Measurements from ENCODE around the gene NDUFB11.

NDUFB11 gene

DNA sequence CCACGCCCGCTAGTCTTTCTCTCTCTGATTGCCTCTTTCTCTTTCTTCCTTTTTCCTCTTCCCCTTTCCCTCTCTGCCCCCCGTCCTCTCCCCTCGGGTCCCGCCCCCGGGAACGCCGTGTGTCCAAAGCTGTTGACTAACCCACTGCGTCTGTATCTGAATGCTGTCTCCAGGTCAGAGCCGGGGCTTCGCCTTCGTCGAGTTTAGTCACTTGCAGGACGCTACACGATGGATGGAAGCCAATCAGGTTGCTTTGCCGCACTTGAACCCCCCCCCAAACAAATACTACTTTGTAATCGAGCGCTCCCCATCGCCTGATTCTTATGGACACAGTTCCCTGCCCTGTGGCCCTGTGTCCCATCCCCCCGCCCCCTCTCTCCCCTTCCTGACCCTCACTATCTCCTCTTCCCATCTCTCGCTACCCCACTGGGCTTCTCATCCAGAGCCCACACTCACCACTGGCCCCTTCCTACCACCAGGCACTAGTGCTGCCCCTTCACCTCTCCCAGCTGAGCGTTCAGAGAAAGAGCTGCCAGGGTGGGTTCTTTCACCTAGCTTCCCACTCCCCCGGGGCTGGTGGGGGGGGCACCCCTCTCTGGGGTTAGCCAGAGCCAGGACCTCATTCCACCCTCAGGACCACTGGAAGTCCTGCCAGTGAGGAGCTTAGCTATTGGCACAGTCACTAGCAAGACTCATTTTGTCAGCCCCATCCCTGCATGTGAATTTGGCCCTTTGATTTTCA, 30.5 kb upstream of the NDUFB11 start:
- no peak for DNase-seq (ENCODE audit: low read depth)

DNA sequence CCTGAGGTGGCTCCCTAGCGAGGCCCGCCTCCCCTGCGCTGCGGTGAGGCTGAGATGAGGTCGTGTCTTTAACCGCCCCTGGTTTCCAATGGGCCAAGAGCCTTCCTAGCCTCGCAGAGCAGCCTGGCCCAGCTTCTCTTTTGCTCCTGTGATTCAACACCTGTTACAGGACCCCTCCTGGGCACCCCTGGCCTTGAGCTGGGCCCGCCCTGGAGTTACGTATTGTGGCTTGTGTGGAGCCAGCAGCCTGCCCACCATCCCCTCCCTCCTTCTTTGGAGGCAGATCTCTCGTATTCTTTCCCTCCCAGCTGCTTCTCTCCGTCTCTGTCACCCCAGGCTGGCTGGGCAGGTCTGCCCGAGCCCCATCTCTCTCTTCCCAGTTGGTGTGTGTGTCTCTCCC, 29.9 kb upstream of the NDUFB11 start:
- DNase-seq (ENCODE audit: low read depth) = no peak

DNA sequence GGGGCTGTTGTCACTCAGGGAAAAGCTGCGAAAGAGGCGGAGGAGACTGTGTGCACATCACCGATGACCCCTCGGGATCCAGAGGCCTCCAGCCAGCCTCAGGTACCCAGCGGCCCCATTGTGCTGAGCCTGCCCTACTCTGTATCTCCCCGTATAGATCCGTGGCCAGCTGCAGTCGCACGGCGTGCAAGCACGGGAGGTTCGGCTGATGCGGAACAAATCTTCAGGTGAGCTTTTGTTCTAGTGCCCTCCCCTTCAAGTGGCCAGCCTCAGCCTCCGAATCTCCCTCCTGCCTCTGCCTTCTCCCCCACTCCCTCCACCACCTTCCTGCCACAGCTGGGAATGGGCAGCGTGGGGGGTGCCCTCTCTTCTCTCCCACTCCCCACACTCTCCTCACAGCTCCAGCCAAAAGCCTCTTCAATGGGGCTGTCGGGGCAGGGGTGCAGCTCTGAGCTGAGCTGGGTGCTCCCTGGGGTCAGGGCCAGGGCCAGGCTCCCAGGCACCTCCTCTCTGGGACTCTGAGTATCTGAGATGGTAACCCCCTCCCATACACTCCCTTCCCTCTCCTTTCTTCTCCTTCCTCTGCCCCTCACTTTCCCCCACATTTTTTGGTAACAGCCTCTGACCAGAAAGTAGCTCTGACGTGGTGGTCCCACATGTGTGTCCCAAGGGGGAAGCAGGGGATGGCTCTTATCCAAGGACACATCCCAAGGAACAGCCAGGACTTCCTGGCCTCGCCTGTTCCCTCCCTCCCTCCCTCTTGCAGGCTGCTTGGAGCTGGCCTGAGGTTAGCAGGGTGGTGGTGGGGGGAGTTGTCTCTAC, 28.7 kb upstream of the NDUFB11 start:
- no peak for DNase-seq (ENCODE audit: low read depth)

DNA sequence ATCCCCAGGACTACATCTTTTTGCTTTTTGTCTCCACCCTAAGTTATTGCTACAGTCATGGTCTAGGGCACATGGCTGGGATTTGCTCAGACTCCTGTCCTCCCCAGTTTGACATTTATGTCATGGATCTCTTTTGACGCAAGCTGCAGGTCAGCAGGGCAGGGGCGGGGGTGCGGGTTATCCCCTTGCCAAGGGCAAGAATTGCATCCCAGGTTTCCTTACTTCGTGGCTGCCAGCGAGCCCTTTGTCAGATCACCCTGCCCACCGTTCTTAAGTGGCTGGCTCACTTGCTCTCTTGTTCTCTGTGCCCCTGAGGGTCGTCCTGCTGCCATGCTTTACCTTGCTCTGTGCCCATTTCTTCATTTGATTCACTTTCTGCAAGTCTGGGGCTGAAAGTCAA, 28.0 kb upstream of the NDUFB11 start:
- DNase-seq (ENCODE audit: low read depth) = no peak

DNA sequence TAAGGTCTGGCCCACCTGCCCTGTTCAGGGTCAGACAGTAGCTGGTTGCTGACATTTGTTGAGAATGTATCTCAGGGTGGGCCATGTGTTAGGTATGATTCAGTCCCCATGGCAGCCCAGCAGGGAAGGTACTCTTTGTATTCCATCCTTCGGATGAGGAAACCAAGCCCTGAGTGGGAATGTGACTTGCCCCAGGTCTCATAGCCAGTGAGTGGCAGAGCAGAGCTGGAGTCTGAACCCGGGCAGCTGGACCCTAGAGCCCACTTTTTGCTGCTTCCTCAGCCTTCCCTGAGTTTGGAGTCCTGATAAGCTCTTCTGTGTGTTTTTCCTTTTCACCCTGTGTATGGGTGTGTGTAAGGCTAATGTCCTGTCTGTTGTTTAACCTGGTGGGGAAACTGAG, 27.5 kb upstream of the NDUFB11 start:
- DNase-seq (ENCODE audit: low read depth) = no peak

DNA sequence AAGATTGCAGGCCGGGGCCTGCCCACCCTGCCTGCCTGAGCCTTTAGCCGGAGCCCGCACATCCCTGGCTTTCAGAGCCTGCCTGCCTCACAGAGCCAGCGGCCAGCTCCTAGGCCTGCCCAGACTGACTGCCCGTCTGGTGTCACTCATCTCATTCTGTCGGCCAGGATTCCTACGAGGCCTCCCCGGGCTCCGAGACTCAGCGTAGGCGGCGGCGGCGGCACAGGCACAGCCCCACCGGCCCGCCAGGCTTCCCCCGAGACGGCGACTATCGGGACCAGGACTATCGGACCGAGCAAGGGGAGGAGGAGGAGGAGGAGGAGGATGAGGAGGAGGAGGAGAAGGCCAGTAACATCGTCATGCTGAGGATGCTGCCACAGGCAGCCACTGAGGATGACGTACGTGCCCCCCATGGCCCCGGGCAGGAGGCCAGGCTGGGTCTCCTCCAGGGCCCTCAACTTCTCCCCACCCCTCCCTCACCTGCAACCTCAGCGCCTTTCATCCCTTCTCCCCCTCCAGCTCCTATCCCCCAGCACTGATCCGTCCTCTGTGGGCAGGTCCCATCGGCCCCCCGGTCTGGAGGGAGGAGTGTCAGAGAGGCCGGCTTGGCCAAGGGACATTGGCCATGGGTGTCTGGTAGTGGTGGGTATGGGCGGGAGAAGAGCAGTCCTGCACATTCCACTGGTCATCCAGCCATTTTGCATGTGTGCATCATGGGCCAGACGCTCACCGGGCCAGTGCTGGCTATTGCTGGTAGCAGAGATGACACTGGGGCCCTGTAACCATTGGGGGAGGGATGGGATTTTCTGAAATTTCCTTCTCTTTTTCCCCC, 26.6 kb upstream of the NDUFB11 start:
- DNase-seq (ENCODE audit: low read depth) = no peak

DNA sequence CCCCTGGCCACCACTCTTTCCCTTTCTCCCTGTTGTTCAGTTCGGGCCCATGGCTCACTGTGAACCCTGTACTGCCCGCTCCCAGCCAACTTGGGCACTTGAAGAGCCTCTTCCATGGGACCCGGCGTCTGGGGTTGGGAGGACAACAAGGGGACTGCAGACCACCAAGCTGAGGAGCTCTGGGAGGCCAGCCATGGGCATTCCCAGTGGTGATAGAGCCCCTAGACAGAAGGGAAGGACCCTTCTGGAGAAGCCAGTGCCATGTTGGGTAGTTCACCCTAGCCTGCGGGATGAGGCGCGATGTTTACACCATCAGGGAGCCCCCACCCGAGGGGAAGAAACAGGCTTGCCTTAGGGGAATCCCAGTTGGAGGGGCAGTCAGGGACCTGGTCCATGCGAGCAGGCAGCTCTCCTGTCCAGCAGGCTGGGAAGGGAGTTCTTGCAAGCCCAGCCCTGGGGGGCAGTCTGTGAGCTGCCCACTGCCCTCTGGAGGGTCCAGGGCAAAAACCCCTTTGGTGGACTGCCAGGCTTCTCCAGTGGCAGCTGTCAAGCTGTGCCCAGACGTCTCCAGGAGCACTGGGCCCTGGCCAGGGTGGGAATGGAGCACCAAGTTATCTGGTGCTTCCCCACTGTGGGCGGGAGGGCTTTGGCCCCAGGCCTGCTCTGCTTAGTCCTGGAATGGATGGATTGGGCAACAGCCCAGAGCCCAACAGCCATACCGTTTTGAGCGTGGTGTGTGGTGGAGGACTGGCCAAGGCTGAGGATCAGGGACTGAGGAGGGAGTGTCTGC, 25.4 kb upstream of the NDUFB11 start:
- no peak for DNase-seq (ENCODE audit: low read depth)

DNA sequence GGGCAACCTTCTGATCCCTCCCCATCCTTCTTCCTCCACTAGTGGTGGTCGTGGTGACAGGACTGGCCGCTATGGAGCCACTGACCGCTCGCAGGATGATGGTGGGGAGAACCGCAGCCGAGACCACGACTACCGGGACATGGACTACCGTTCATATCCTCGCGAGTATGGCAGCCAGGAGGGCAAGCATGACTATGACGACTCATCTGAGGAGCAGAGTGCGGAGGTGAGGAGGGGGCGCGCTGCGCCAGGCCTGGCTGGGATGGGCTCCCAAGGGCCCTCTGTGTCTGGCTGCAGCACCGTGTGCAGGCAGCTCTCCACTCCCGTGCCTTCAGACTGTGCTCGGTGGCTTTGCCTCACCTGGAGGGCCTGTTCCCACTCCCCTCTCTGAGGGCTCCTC, 24.8 kb upstream of the NDUFB11 start:
- no peak for DNase-seq (ENCODE audit: low read depth)

DNA sequence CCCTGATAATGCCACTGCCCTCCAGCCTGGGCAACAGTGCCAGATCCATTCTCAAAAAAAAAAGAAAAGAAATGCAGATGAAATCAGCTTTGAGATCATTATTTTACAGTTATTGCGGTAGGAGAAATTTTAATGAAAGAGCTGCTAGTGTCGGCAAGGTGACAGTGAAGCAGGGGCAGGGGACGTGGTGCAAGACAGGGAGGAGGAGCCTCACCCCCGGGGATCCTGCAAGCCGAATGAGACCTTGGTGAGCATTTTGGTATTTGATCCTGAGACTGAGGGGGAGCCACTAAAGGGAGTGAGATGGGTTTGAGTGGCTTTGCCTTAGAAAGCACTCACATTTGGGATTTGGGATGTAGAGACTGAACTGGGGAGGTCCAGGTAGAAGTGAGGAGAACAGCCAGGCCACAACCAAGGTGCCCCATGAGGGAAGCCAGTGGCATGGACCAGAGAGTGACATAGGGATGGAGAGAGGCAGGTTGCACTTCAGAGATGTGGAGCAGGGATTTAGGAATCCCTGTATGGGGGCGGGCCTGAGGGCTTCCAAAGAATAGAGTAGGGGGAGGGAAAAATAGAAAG, 24.1 kb upstream of the NDUFB11 start:
- DNase-seq (ENCODE audit: low read depth) = no peak

DNA sequence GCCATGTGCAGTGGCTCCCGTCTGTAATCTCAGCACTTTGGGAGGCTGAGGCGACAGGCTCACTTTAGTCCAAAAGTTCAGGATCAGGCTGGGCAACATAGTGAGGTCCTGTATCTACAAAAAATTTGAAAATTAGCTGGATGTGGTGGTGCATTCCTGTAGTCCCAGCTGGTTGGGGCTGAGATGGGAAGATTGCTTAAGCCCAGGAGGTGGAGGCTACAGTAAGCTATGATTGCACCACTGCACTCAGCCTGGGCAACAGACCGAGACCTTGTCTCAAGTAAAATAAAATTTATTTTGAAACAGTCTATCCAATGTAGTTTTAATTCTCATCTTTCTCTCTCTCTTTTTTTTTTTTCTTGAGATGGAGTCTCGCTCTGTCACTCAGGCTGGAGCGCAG, 21.6 kb upstream of the NDUFB11 start:
- no peak for DNase-seq (ENCODE audit: low read depth)

DNA sequence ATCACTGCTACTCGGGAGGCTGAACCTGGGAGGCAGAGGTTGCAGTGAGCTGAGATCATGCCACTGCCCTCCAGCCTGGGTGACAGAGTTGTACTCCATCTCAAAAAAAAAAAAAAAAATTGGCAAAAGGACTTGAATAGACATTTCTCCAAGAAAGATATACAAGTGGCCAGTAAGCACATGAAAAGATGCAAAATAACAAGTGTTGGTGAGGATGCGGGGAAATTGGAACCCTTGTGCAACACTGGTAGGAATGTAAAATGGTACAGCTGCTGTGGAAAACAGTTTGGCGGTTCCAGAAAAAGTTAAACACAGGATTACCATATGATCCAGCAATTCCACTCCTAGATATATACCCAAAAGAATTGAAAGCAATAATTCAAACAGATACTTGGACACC, 19.9 kb upstream of the NDUFB11 start:
- no peak for DNase-seq (ENCODE audit: low read depth)

DNA sequence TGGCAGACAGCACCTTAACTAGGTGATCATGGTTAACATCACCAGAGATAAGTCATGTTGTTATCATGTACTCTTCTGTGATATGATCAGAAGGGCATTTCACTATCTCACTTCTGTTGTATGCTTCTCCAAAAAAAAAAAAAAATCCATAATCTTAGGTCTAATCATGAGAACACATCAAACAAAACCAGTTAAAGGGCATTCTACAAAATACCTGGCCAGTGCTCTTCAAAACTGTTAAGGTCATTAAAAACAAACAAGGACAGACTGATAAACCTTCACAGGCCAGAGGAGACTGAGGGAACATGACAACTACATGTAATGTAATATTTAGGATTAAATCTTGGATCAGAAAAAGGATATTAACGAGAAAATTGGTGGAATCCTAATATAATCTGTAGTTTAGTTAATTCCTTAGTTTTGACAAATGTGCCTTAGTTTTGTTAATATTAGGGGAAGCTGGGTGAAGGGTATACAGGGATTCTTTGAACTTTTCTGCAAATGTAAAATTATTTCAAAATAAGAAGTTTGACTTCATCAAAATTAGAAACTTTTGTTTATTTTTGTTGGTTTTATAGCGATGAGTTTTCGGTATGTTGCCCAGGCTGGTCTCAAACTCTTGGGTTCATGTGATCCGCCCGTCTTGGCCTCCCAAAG, 18.6 kb upstream of the NDUFB11 start:
- no peak for DNase-seq (ENCODE audit: low read depth)

DNA sequence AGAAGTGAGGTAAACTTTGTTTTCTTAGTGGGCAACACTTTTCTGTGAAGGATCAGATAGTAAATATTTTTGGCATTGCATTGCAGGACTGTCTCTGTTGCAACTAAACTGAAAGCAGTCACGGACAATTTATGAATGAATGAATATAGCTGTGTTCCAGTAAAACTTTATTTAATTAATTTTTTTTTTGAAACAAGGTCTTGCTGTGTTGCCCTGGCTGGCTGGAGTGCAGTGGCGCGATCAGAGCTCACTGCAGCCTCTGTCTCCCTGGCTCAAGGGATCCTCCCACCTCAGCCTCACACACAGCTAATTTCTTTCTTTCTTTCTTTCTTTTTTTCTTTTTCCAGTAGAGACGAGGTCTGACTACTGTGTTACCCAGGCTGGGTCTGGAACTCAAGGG, 16.3 kb upstream of the NDUFB11 start:
- DNase-seq (ENCODE audit: low read depth) = no peak

DNA sequence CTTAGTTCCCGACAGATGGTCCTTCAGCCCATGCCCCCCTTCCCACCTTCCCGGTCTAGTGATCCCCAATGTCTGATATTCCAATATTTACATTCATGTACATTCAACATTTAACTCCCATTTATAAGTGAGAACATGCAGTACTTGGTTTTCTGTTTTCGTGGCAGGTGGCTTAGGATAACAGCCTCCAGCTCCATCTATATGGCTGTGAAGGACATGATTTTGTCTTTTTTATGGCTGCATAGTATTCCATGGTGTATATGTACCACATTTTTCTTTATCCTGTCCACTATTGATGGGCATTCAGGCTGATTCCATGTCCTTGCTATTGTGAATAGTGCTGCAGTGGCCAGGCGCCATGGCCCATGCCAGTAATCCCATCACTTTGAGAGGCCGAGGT, 14.3 kb upstream of the NDUFB11 start:
- no peak for DNase-seq (ENCODE audit: low read depth)

DNA sequence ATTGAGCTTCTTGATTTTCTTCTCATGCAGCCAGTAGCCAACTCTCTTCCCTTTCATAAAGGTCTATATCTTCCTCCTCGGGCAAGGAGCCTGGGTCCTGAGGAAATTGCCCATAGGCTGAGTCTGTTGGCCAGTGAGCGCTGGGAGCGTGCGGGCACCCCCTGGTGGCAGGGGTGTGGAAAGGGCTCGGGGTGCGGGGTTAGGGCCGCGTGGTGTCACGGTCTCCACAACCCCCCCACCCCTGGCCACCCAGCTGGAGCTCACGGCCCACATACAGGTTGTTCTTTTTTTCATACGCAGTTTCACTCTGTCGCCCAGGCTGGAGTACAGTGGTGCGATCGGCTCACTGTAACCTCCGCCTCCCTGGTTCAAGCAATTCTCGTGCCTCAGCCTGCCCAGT, 13.6 kb upstream of the NDUFB11 start:
- no peak for DNase-seq (ENCODE audit: low read depth)

DNA sequence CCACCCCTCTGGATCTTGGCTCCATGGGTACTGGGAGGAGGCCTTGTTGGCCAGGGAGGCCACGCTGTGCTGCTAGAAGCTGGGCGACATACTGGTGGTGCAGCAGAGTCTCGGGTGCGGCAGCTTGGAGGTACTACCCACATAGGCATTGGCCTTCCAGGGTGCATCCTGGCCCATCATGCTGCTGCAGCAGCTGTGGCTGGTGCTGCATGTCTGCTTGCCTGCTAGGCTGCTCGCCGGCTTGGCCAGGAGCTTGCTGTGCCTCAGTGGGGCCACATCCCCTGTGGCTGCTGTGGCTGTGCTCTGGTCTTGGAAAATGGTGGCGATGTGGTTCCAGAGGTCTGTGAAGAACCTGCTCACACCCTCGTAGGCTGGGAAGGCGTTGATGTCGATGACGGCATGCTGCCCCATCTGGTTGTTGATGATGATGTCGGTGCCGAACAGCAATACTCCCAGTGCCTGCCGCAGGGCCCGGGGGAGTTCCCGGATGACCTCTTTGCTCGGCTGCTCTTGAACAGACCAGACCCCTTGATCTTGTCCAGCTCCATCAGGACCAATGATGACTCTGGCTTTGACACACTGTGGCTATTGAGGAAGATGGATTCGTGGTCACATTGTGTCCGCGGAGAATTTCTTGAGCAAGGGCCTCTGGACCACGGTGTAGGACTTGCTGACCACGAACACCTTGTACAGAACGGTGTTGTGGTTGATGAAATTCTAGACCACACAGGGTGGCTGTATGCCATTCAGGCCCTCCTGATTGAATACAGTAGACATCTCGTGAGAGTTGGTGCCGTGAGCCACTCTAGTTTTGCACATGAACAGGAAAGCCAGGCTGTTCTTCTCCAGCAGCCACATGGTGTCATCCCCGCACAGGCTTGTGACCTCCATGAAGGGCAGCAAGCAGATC, 12.4 kb upstream of the NDUFB11 start:
- no peak for DNase-seq (ENCODE audit: low read depth)

DNA sequence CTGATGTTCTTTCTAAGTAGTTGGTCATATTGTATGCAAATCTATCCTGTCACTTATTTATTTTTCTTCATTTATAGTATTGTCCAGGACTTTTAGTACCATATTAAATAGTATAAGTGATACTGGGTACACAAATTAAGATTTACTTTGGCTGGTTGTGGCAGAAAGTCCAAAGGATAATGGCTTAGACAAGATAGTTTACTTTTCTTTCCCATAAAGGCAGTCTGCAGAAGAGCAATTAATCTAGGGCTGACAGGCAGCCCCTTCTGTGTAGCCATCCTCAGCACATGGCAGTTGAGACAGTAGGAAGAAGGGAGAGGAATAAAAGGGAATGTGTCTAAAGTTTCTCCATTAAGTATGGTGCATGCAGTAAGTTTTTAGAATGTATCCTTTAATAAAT, 6.9 kb upstream of the NDUFB11 start:
- DNase-seq (ENCODE audit: low read depth) = no peak

DNA sequence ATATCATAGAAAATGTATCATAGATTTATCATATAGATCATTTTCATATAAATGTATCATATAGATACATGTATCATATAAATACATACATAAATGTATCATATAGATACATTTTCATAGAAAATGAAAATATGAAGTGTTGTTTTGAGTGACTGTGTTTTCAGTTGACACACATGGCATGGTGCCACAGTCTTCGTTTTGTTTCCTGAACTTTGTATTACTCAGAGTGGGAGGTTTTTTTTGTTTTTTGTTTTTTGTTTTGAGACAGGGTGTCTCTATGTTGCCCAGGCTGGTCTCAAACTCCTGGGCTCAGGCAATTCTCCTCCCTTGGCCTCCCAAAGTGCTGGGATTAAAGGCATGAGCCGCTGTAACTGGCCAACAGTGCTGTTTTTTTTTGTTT, 4.4 kb upstream of the NDUFB11 start:
- no peak for DNase-seq (ENCODE audit: low read depth)

DNA sequence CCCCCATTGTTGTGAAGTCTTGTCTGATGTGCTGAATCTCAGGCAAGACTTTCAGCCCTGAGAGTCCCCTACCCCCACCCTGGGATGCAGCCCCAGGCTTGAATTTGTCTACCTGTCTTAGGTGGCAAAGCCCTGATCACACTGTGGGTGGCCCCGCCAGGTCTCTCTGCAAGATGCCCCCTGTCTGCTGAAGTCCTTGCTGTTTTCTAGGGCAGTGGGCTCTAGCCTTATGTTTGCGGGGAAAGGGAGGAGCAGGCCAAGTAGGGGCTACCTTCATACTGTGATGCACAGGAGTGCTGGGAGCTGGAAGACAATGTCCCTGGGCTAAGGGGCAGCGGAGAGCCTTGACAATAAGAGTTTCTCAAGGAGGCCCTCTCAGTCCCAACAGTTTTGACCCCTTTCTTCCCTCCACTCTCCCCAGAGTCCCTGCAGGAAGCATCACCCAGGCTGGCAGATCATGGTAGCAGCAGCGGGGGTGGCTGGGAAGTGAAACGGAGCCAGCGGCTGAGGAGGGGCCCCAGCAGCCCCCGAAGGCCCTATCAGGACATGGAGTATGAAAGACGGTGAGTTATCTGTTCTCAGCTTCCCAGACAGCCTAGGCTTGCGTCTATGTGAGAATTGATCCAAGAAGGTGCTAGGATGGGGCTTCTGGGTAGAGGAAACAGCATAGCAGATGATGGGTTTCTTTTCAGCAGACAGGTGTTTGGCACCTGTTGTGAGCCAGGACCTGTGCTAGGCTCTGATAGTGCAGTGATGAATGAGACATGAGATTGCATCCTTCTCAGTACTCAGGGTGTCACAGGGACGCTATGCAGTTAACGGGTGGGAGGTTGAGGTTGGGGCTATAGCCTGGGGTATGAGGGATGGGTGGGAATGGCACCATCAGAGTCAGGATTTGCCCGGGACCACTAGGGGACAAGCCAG, 2.7 kb upstream of the NDUFB11 start:
- no peak for DNase-seq (ENCODE audit: low read depth)

Data from stimulated activated CD8-positive, alpha-beta memory T cell treated with anti-CD3 and anti-CD28 coated beads, Interleukin-15, amount 100 ng/mL, for 24 hours (primary cell).